ENCODE measurements around the gene ADAP2. TPM values are rescaled to one million over a fixed set of nuclear protein-coding genes. Genes with fewer than 3 reads are reported as not detected.
A peak's percentile ranks its signal among the peaks of the same experiment; 100 is the strongest.

The ADAP2 gene
- total and polyA plus RNA-seq, 10 of the 15 experiments (the other 5 are each of a cell fraction or from before 2014, with no cell fraction given): 0.15 to 13.6 (median 6.8) TPM

DNA sequence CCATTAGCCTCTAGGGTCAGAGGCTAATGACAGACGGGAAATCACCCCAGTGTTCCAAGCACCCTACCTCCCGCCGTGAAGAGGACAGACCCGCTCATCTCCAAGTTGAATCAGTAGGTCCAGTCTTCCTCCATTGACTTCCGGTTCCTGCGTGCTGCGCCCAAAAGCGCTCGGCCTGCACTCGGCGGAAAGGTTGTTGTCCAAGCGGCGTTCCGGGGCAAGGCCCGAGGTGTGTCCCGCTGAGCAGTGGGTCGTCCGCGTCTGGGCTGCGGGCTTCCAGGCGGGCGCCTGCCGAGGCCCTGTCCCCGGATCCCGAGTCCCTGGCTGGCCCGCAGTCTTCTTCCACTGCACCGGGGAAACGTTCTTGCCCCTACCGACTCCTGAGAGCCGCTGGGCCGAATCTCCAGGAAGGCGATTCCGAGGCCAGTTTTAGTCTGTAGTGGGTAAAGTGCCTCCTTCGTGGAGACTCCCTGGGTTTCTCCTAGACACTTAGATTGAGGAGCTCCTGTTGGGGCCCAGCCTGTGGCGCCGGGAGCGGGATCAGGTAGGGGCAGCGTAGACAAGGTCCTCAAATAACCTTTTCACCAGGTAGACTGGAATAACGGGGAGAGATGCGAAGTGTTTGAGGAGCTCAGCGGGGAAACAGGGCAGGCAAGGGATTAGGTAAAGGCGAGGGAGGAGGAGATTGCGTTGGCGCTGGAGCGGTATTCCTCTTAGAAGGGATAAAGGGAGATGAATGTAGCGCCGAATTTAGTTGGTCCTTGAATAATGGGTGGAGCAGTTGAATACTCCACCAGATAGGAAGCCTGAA lies 15.4 kb upstream of the ADAP2 start, which contains the start of gene TEFM (continued):
- TF ChIP-seq MEF2B (IDR thresholded peaks at IDR 0.05; ENCODE audit: partially characterized antibody, poor library complexity, severe bottlenecking) (no peak), WRNIP1 (IDR thresholded peaks at IDR 0.05; ENCODE audit: borderline replicate concordance, low read depth, low read length) (peak; percentile 57; the same call in 1 of the 2 replicates), ZNF207 (IDR thresholded peaks at IDR 0.05; ENCODE audit: borderline replicate concordance) (peak; percentile 86; the same call in 1 of the 2 replicates), FOXM1 (IDR thresholded peaks at IDR 0.05; ENCODE audit: low read depth, low read length) (no peak), YBX1 (IDR thresholded peaks at IDR 0.05) (no peak), SUZ12 (IDR thresholded peaks at IDR 0.05; ENCODE audit: unreplicated experiment) (no peak), SRF (IDR thresholded peaks at IDR 0.05; ENCODE audit: low read depth in 2 of 2, low read length in 2 of 2) (peak; percentile 60 to 92; a peak in 3 of 4 replicates), CREM (IDR thresholded peaks at IDR 0.05; ENCODE audit: low read depth) (peak; percentile 68; the same call in 1 of the 2 replicates), NR2F1 (conservative IDR thresholded peaks at IDR 0.05) (peak; percentile 82), EED (IDR thresholded peaks at IDR 0.05; ENCODE audit: low read depth) (peak; percentile 49; the same call in 1 of the 2 replicates), POLR2A (IDR thresholded peaks at IDR 0.05; ENCODE audit: low read depth, low read length) (peak; percentile 96), MYB (IDR thresholded peaks at IDR 0.05; ENCODE audit: borderline replicate concordance, low read depth, low read length) (no peak; the same call in 1 of the 2 replicates), NR2C2 (IDR thresholded peaks at IDR 0.05; ENCODE audit: borderline replicate concordance, control insufficient read depth, insufficient read length, low read depth) (no peak), RELA (IDR thresholded peaks at IDR 0.05; ENCODE audit: borderline replicate concordance, partially characterized antibody) (no peak), RAD21 (IDR thresholded peaks at IDR 0.05; ENCODE audit: insufficient read depth, low read depth, low read length) (peak; percentile 33; the same call in 1 of the 2 replicates), BRCA1 (IDR thresholded peaks at IDR 0.05; ENCODE audit: low read depth, low read length) (no peak), CHD4 (IDR thresholded peaks at IDR 0.05) (no peak), MEF2A (IDR thresholded peaks at IDR 0.05; ENCODE audit: insufficient read depth, low read depth, low read length) (0 out of 2 replicates have a peak, but pooled peaks have one; percentile 55), MYC (IDR thresholded peaks at IDR 0.05; ENCODE audit: insufficient read depth, insufficient read length, insufficient replicate concordance, low read length, severe bottlenecking) (no peak), SPI1 (IDR thresholded peaks at IDR 0.05; ENCODE audit: borderline replicate concordance, insufficient read depth, low read depth, low read length) (peak; percentile 19; the same call in 1 of the 2 replicates), RBBP5 (conservative IDR thresholded peaks at IDR 0.05) (no peak)
- TF ChIP-seq, protein P1, sequence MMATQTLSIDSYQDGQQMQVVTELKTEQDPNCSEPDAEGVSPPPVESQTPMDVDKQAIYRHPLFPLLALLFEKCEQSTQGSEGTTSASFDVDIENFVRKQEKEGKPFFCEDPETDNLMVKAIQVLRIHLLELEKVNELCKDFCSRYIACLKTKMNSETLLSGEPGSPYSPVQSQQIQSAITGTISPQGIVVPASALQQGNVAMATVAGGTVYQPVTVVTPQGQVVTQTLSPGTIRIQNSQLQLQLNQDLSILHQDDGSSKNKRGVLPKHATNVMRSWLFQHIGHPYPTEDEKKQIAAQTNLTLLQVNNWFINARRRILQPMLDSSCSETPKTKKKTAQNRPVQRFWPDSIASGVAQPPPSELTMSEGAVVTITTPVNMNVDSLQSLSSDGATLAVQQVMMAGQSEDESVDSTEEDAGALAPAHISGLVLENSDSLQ (IDR thresholded peaks at IDR 0.05): peak; percentile 65
- TF ChIP-seq, protein P2, sequence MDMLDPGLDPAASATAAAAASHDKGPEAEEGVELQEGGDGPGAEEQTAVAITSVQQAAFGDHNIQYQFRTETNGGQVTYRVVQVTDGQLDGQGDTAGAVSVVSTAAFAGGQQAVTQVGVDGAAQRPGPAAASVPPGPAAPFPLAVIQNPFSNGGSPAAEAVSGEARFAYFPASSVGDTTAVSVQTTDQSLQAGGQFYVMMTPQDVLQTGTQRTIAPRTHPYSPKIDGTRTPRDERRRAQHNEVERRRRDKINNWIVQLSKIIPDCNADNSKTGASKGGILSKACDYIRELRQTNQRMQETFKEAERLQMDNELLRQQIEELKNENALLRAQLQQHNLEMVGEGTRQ (IDR thresholded peaks at IDR 0.05; ENCODE audit: borderline replicate concordance, low read depth, low read length): no peak
- TF ChIP-seq, protein P3, sequence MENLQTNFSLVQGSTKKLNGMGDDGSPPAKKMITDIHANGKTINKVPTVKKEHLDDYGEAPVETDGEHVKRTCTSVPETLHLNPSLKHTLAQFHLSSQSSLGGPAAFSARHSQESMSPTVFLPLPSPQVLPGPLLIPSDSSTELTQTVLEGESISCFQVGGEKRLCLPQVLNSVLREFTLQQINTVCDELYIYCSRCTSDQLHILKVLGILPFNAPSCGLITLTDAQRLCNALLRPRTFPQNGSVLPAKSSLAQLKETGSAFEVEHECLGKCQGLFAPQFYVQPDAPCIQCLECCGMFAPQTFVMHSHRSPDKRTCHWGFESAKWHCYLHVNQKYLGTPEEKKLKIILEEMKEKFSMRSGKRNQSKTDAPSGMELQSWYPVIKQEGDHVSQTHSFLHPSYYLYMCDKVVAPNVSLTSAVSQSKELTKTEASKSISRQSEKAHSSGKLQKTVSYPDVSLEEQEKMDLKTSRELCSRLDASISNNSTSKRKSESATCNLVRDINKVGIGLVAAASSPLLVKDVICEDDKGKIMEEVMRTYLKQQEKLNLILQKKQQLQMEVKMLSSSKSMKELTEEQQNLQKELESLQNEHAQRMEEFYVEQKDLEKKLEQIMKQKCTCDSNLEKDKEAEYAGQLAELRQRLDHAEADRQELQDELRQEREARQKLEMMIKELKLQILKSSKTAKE (IDR thresholded peaks at IDR 0.05; ENCODE audit: low read depth, poor library complexity, severe bottlenecking): peak; percentile 18

Measured in GM12878 (cell line).